ENCODE data around the gene ATP5PB.

Gene ATP5PB

GRCh38 chr1:111461765-111462164, 12.5 kb downstream of the ATP5PB start:
- TF ChIP-seq, protein P1, sequence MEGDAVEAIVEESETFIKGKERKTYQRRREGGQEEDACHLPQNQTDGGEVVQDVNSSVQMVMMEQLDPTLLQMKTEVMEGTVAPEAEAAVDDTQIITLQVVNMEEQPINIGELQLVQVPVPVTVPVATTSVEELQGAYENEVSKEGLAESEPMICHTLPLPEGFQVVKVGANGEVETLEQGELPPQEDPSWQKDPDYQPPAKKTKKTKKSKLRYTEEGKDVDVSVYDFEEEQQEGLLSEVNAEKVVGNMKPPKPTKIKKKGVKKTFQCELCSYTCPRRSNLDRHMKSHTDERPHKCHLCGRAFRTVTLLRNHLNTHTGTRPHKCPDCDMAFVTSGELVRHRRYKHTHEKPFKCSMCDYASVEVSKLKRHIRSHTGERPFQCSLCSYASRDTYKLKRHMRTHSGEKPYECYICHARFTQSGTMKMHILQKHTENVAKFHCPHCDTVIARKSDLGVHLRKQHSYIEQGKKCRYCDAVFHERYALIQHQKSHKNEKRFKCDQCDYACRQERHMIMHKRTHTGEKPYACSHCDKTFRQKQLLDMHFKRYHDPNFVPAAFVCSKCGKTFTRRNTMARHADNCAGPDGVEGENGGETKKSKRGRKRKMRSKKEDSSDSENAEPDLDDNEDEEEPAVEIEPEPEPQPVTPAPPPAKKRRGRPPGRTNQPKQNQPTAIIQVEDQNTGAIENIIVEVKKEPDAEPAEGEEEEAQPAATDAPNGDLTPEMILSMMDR (conservative IDR thresholded peaks at IDR 0.05), result no peak
- no peak overlapping the region for H3K27ac ChIP-seq

DNA sequence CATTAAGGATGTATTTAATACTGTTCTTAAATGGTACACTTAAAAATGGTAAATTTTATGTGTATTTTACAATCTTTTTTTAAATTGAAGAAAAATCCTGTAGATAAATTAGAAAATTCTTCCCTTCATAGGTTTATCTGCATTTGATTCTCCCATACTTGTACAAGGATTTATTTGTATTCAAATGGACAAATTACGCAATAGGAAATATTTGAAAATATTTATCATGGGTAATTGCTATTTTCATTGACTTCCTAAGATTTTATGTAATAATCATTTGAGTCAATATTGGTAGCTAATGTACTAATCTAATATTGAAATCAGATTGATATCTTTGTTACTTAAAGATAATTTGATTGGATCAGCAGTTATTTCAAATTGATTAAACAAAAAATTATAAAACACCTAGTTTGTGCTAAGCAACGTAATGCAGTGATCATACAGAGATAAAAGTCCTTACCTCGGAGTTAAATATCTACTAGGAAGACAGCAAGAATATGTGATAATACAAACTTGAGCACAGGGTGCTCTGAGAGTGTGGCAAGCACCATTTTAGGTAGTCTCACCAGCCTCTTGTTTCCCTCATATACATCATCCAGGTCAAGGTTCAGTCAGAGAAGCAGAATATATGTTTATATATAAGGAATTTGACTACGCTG, 13.2 kb downstream of the ATP5PB start:
- no peak overlapping the region for H3K27ac ChIP-seq
- TF ChIP-seq, protein P1 (conservative IDR thresholded peaks at IDR 0.05), result no peak

GRCh38 chr1:111463029-111463683, 13.9 kb downstream of the ATP5PB start:
- H3K27ac ChIP-seq, result no peak overlapping the region
- TF ChIP-seq, protein P1 (conservative IDR thresholded peaks at IDR 0.05), result no peak

- TF ChIP-seq, protein P1 (conservative IDR thresholded peaks at IDR 0.05), result no peak
These were observed 16.5 kb downstream of the ATP5PB start for GRCh38 chr1:111465754-111466153.

GRCh38 chr1:111466480-111466879, 17.2 kb downstream of the ATP5PB start:
- TF ChIP-seq, protein P1 (conservative IDR thresholded peaks at IDR 0.05), result no peak
- no peak overlapping the region for H3K27ac ChIP-seq

More at GRCh38 chr1:111465754-111466153, 16.5 kb downstream of the ATP5PB start:
- H3K27ac ChIP-seq, result no peak overlapping the region

- TF ChIP-seq, protein P1 (conservative IDR thresholded peaks at IDR 0.05), result no peak
- no peak overlapping the region for H3K27ac ChIP-seq
These were observed 18.8 kb downstream of the ATP5PB start for GRCh38 chr1:111467865-111468716.

- H3K27ac ChIP-seq, result no peak overlapping the region
- TF ChIP-seq, protein P1 (conservative IDR thresholded peaks at IDR 0.05), result no peak
These were observed 19.4 kb downstream of the ATP5PB start for GRCh38 chr1:111468717-111469100.
